Lower leg skin (tissue), 3 donors: ENCODE measurements around the gene TTC7B.

Experiments used
- POLR2A ChIP-seq, 2 donors: fragments of 450-650 bp; IDR thresholded peaks; one replicate each; pipeline ENCODE4 v1.6.1; 2016 to 2017; ENCODE audit warnings: antibody characterized with exemption in 2 of 2, mild to moderate bottlenecking in 1 of 2, moderate library complexity in 1 of 2
- TF ChIP-seq, protein P1 (sequence below), 3 donors: fragments of 450-650 bp; IDR thresholded peaks; one replicate each; pipeline ENCODE4 v1.5.1; 2016; ENCODE audit warnings: antibody characterized with exemption in 3 of 3, mild to moderate bottlenecking in 3 of 3, moderate library complexity in 2 of 3

DNA sequence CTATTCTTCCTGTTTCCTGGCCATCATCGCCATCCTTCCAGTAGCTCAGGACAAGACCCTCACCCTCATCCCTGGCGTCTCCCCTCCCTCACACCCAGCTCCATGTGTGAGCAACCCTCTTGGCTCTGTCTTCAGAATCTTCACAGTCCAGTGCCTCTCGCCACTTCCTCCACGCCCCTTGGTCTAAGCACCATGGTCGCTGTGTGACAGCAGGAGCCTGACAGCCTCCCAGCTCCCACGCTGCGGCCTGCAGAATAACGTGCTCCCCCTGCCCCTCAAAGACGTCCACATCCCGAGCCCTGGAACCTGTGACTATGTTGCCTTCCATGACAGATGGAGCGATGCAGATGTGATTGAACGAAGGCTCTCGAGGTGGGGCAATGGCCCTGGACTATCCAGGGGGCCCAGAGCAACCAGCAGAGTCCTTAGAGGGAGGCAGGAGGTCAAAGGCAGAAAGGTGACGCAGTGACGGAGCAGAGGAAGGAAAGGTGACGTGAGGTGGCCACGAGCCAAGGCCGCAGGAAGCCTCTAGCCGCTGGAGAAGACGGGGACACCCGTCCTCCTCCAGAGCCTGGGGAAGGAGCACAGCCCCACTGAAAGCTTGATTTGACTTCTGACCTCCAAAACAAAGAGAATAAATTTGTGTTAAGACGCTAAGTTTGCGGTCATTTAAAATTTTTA, 279.6 kb downstream of the TTC7B start:
- TF ChIP-seq, protein P1, sequence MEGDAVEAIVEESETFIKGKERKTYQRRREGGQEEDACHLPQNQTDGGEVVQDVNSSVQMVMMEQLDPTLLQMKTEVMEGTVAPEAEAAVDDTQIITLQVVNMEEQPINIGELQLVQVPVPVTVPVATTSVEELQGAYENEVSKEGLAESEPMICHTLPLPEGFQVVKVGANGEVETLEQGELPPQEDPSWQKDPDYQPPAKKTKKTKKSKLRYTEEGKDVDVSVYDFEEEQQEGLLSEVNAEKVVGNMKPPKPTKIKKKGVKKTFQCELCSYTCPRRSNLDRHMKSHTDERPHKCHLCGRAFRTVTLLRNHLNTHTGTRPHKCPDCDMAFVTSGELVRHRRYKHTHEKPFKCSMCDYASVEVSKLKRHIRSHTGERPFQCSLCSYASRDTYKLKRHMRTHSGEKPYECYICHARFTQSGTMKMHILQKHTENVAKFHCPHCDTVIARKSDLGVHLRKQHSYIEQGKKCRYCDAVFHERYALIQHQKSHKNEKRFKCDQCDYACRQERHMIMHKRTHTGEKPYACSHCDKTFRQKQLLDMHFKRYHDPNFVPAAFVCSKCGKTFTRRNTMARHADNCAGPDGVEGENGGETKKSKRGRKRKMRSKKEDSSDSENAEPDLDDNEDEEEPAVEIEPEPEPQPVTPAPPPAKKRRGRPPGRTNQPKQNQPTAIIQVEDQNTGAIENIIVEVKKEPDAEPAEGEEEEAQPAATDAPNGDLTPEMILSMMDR (IDR thresholded peaks at IDR 0.05), result no peak
- no peak for TF ChIP-seq POLR2A (IDR thresholded peaks at IDR 0.05)
